Ovary (tissue), 9 donors: ENCODE results near the gene ABCC3. TPM values are rescaled to one million over a fixed set of nuclear protein-coding genes. Genes with fewer than 3 reads are reported as not detected.
"Not testable (repeated sequence)": the region's sequence is repeated elsewhere in the genome, so short reads cannot be mapped to it uniquely, and the experiment has no call there.

Experiments
- DNase-seq, 5 donors: peaks; one replicate each; pipeline ENCODE4 v3.0.0-alpha.2; 2019 to 2020
- H3K27ac ChIP-seq, 2 donors: fragments of 200-600 bp; one replicate each; pipeline versions ENCODE4 v1.5.1 to v1.8.0; 2019 to 2022
- H3K27me3 ChIP-seq: fragments of 200-600 bp; one replicate; pipeline ENCODE4 v1.8.0; 2022
- H3K36me3 ChIP-seq: fragments of 200-600 bp; sonication (generic); one replicate; pipeline ENCODE4 v1.5.1; 2019
- H3K4me1 ChIP-seq: one replicate; pipeline ENCODE4 v1.8.1; 2013; ENCODE audit warnings: mild to moderate bottlenecking, moderate library complexity; ENCODE audit not compliant: insufficient read depth
- H3K4me3 ChIP-seq: fragments of 200-600 bp; sonication (generic); one replicate; pipeline ENCODE4 v1.5.1; 2017
- H3K9me3 ChIP-seq, 2 donors: fragments of 200-600 bp in 1 of 2; sonication (generic) in 1 of 2; one replicate each; pipeline versions ENCODE4 v1.5.1 to v1.8.1; 2013 to 2019; ENCODE audit warnings: mild to moderate bottlenecking in 1 of 2, moderate library complexity in 1 of 2
- CTCF ChIP-seq, 3 donors: fragments of 450-650 bp in 2 of 3; fragments of 200-600 bp in 1 of 3; IDR thresholded peaks; one replicate each; pipeline versions ENCODE4 v1.5.1 to v1.8.0; 2016 to 2022; ENCODE audit warnings: antibody characterized with exemption in 3 of 3, mild to moderate bottlenecking in 1 of 3
- EP300 ChIP-seq: sonication (generic); formaldehyde crosslinking; IDR thresholded peaks from one replicate; pipeline ENCODE4 v1.6.1; 2017; ENCODE audit warnings: antibody characterized with exemption
- POLR2A ChIP-seq: fragments of 450-650 bp; IDR thresholded peaks from one replicate; pipeline ENCODE4 v1.6.1; 2017; ENCODE audit warnings: antibody characterized with exemption, mild to moderate bottlenecking, moderate library complexity
- WGBS, 3 donors: extraction: QIAGEN DNeasy Blood & Tissue Kit in 1 of 3; methylation state at CpG; one replicate each; pipeline versions ENCODE4 v1.1.5 to v1.1.7; 2013 to 2017; 5-methylcytosine and 5-hydroxymethylcytosine counted together
- intact Hi-C, 4 donors: fragments of 100-400 bp; cut with DNase I; formaldehyde crosslinking; loops; one replicate each; pipeline versions ENCODE4 v1.11.0 to v1.15.1; 2022 to 2023
- polyA plus RNA-seq, 2 donors: library from polyadenylated mRNA; stranded (reverse); fragments of 200-250 nt in 1 of 2; fragments of 350-450 nt in 1 of 2; fragmentation: Illumina TruSeq in 1 of 2; extraction: RNeasy Lipid Tissue Mini Kit (QIAGEN cat#74804) in 1 of 2; gene quantifications; one replicate each; pipeline ENCODE4 v1.2.3, GENCODE V29; 2013 to 2014
- total RNA-seq, 7 donors: library from RNA; depleted of rRNA in 2 of 7; stranded (reverse); fragments of >200 nt in 2 of 7; fragmentation: NEBNext Ultra II Directional in 3 of 7; extraction: Animal tissue kit (Norgen Biotek cat#: 25700) in 3 of 7; gene quantifications; one replicate each; pipeline versions ENCODE4 v1.1.0 to v1.2.4, GENCODE V29; 2016 to 2023
- donor health status: DM: no; HTN: no; CAD: no; lungs with moderate emphysema.
- donor health status: DM: no; HTN: no; CAD: no.
- donor health status: Bipolar disorder and iron deficiency.
- donor health status: DM: yes; HTN: yes; CAD: no.
- donor health status: DM: no; HTN: no; CAD: no.
- donor health status: DM: yes; HTN: yes; CAD: no.

The ABCC3 gene
- total and polyA plus RNA-seq, 9 donors, result 1.4 to 14.2 (median 5.2) TPM

DNA sequence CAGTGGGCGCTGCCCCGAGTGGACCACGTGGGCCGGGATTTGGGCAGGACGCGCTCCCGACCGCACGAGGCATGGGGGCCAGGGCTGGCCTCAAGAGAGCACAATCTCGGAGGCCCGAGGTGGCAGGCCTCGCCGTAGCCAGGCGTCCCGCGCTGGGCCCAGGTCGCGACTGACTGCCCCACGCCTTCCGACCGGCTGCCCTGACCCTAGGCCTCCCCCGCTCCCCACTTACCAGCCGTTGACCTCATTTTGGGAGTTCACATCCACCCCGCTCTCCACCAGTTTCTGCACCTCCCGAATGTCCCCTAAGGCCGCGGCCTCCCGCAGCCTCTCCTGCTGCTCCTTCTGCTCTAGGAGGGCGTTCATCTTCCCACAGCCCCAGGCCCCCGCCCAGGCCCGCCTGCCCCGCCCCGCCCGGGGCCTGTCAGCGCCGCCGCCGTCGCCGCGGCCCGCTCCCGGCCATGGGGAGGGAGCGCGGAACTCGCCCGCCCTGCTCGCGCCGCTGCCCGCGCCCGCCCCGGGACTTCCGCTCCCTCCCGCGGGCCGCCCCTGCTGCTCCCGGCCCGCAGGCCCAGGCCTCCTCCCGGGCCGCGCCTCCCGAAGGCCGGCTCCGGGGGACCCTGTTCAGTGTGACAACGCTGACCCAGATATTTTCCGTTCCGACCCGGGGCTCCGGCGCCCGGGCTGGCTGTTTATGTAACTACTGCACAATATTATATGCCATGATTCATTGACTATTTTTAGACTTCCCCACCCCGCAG is 72.8 kb downstream of the ABCC3 start, which contains the start of gene ANKRD40:
Gene ANKRD40, minus strand, starts transcription at position 626 of the 761 bp plus-strand sequence. Its CDS starts 260 bp downstream, at position 366.
- WGBS, 3 donors, result 0 to 1% (median 0%) methylated on average over 45 to 74 of the region's 74 CpGs
- H3K9me3 ChIP-seq, result no peaks in the 10 kb centered on the region
- H3K4me1 ChIP-seq, result peaks cover 16% of the 10 kb centered on the region

GRCh38 chr17:50708050-50709000 is 73.6 kb downstream of the ABCC3 start:
- peak overlapping the region; percentile 75 for H3K4me3 ChIP-seq
- peak overlapping the region; percentile 83 to 89 for H3K27ac ChIP-seq
- no peak for DNase-seq
- no peak for TF ChIP-seq EP300
- peak in 1 of 3 donors; percentile 18 for TF ChIP-seq CTCF (IDR thresholded peaks at IDR 0.05)
- no peak for TF ChIP-seq POLR2A
- no peaks in the 10 kb centered on the region for H3K9me3 ChIP-seq
- intact Hi-C loops, result no loop called here
- WGBS, 3 donors, result 2 to 4% (median 3%) methylated on average over 6 of the region's 6 CpGs
- no peaks in the 10 kb centered on the region for H3K27me3 ChIP-seq
- no peaks in the 10 kb centered on the region for H3K36me3 ChIP-seq
- H3K4me1 ChIP-seq, result peaks cover 15% of the 10 kb centered on the region

More for the DNA sequence above, 72.8 kb downstream of the ABCC3 start, which contains the start of gene ANKRD40:
- intact Hi-C loops, result no loop called here
- peak; percentile 87 to 93 (median 92) for DNase-seq
- peak within 1 kb of the TSS; percentile 75 for H3K4me3 ChIP-seq
- TF ChIP-seq CTCF (IDR thresholded peaks at IDR 0.05) (no peak), EP300 (no peak), POLR2A (peak; percentile 76)
- H3K27me3 ChIP-seq, result no peaks in the 10 kb centered on the region
- H3K27ac ChIP-seq, result peak within 1 kb of the TSS; percentile 83 to 89
- no peaks in the 10 kb centered on the region for H3K36me3 ChIP-seq

DNA sequence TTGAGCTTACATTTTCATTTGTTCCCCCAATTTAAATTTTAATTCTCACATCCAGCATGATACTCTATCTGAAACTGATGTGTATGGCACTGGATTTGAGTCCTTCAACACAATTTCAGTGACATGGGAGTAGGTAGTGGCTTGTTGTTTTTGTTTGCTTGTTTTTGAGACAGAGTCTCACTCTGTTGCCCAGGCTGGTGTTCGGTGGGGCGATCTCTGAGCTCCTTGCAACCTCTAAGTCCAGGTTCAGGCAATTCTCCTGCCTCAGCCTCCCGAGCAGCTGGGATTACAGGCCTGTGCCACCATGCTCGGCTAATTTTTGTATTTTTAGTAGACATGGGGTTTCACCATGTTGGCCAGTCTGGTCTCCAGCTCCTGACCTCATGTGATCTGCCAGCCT is 74.4 kb downstream of the ABCC3 start:
- H3K27me3 ChIP-seq, DNase-seq, H3K36me3 ChIP-seq, H3K4me3 ChIP-seq, H3K9me3 ChIP-seq, intact Hi-C loops: not testable (repeated sequence)
- peak overlapping the region; percentile 83 to 89 for H3K27ac ChIP-seq
- H3K4me1 ChIP-seq, result peaks cover 15% of the 10 kb centered on the region
- 71 to 74% (median 71%) methylated on average over 4 of the region's 4 CpGs for WGBS, 3 donors

DNA sequence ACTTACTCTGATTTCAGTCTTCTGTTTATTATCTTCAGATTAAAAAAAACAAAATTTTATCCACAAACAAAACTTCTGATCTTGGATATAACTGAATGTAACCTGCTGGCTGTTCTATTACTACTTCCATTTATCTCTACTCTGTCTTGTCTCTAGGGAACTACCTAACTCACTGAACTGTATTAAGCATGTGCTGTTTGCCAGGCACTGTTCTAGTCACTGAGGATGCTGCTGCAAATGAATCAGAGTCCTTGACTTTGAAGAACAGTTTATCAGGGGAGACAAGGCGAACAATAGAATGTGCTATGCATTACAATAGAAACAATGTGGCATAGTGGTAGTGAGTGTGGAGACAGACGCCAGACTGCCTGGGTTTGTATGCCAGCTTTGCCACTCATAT is 75.3 kb downstream of the ABCC3 start:
- 88 to 89% (median 88%) methylated on average over 2 of the region's 2 CpGs for WGBS, 3 donors
- TF ChIP-seq CTCF (IDR thresholded peaks at IDR 0.05) (no peak), EP300 (no peak)
- no peaks in the 10 kb centered on the region for H3K27me3 ChIP-seq
- no peaks in the 10 kb centered on the region for H3K36me3 ChIP-seq
- H3K27ac ChIP-seq, result no peak overlapping the region
- peaks cover 14% of the 10 kb centered on the region for H3K4me1 ChIP-seq
- intact Hi-C loops, result no loop called here
- DNase-seq, result no peak
- H3K9me3 ChIP-seq, result no peaks in the 10 kb centered on the region
- H3K4me3 ChIP-seq, result no peak overlapping the region
